Measurements from ENCODE around the gene ST3GAL6. TPM values are rescaled to one million over a fixed set of nuclear protein-coding genes. Genes with fewer than 3 reads are reported as not detected.

ST3GAL6 gene
- total RNA-seq, 6 experiments from 2014 or later = 17.8 to 69.6 (median 31.5) TPM

- TF ChIP-seq POLR2A (IDR thresholded peaks at IDR 0.05) = no peak
- no peak for TF ChIP-seq CTCF (IDR thresholded peaks at IDR 0.05)
- Histone ChIP-seq H3K27ac (no peak overlapping the region), H3K4me1 (peaks cover 0 to 31% (median 3%) of the 10 kb centered on the region in 4 donors), H3K36me3 (no peaks in the 10 kb centered on the region), H3K4me3 (no peak overlapping the region), H3K27me3 (no peaks in the 10 kb centered on the region), H3K9me3 (no peaks in the 10 kb centered on the region)
- 84% methylated on average over 2 of the region's 2 CpGs for WGBS (ENCODE audit: insufficient coverage, low coverage, low lambda C conversion rate, missing lambda C conversion rate)
- no peak for ATAC-seq
- intact Hi-C loops (cut with DNase I) = loop anchor here in 1 of 2 donors (10.0 kb wide), 1 partner anchor 50 kb away; no protein-coding TSS in a partner anchor
- no peak for DNase-seq
Measured at GRCh38 chr3:98735296-98735695, 27.8 kb upstream of the ST3GAL6 start.

GRCh38 chr3:98735761-98736269, 27.3 kb upstream of the ST3GAL6 start:
- Histone ChIP-seq H3K9me3 (no peaks in the 10 kb centered on the region), H3K36me3 (no peaks in the 10 kb centered on the region), H3K4me1 (peaks cover 0 to 35% (median 3%) of the 10 kb centered on the region in 4 donors), H3K27ac (no peak overlapping the region), H3K27me3 (no peaks in the 10 kb centered on the region), H3K4me3 (no peak overlapping the region)
- TF ChIP-seq CTCF (IDR thresholded peaks at IDR 0.05) (no peak), POLR2A (IDR thresholded peaks at IDR 0.05) (no peak)
- ATAC-seq (no peak), DNase-seq (no peak)
- intact Hi-C loops (cut with DNase I) = loop anchor here in 1 of 2 donors (10.0 kb wide), 1 partner anchor 49 kb away; no protein-coding TSS in a partner anchor
- WGBS (ENCODE audit: insufficient coverage, low coverage, low lambda C conversion rate, missing lambda C conversion rate) = 100% methylated on average over 1 of the region's 1 CpG

DNA sequence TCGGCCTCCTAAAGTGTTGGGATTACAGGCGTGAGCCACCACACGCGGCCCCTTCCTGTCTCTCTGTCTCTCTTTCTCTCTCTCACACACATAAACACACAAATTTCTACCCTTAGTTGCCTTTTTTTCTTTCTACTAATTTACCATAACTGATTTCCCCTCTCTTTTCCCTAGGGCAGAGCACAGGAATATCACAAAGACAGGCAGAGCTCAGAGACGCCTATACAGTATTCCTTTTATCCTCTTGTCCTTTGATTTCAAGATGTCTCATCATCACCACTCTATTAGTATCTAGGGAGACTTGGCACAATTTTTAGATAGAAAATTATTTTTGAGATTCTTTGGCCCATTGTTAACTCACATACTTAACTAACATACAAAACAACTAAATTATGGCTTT, 25.8 kb upstream of the ST3GAL6 start:
- Histone ChIP-seq H3K4me3 (no peak overlapping the region), H3K36me3 (no peaks in the 10 kb centered on the region), H3K9me3 (no peaks in the 10 kb centered on the region), H3K27me3 (no peaks in the 10 kb centered on the region), H3K27ac (no peak overlapping the region), H3K4me1 (peaks cover 0 to 32% (median 3%) of the 10 kb centered on the region in 4 donors)
- WGBS (ENCODE audit: insufficient coverage, low coverage, low lambda C conversion rate, missing lambda C conversion rate) = 87% methylated on average over 5 of the region's 5 CpGs
- intact Hi-C loops (cut with DNase I) = loop anchor here in 1 of 2 donors (10.0 kb wide), 1 partner anchor 48 kb away; no protein-coding TSS in a partner anchor
- ATAC-seq (no peak), DNase-seq (no peak)
- TF ChIP-seq CTCF (IDR thresholded peaks at IDR 0.05) = no peak
- no peak for TF ChIP-seq POLR2A (IDR thresholded peaks at IDR 0.05)

DNA sequence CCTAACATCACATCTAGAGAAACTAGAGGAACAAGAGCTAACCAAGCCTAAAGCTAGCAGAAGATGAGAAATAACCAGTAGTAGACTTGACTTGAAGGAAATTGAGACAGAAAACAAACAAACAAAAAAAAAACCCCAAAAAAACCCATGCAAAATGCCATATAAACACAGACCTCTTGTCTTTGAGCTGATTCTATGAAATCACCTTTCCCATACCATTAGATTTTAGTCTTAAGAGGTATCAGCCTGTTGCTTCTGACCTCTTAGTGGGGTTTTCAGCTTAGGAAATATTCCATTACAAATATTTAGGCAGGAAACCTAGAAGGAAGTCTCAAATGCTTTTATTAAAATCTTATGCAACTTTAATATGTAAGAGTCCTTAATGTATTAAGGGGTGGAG, 23.9 kb upstream of the ST3GAL6 start:
- Histone ChIP-seq H3K36me3 (no peaks in the 10 kb centered on the region), H3K27me3 (no peaks in the 10 kb centered on the region), H3K27ac (no peak overlapping the region), H3K9me3 (no peaks in the 10 kb centered on the region), H3K4me3 (no peak overlapping the region), H3K4me1 (peaks cover 0 to 32% (median 5%) of the 10 kb centered on the region in 4 donors)
- no peak for ATAC-seq
- no peak for DNase-seq
- TF ChIP-seq CTCF (IDR thresholded peaks at IDR 0.05) (no peak), POLR2A (IDR thresholded peaks at IDR 0.05) (no peak)
- intact Hi-C loops (cut with DNase I) = loop anchor here in 1 of 2 donors (10.0 kb wide), 1 partner anchor 46 kb away; no protein-coding TSS in a partner anchor
